Measurements from ENCODE around the gene RPL13A.

The RPL13A gene

GRCh38 chr19:49530708-49531107 lies 43.3 kb downstream of the RPL13A start:
- TF ChIP-seq EZH2phosphoT487 (IDR thresholded peaks at IDR 0.05; ENCODE audit: low read length) (no peak), EZH2 (optimal IDR thresholded peaks at IDR 0.05; ENCODE audit: low read depth, low read length) (no peak), CTCF (IDR thresholded peaks at IDR 0.05; ENCODE audit: low read length) (no peak)

GRCh38 chr19:49533551-49534488 lies 46.4 kb downstream of the RPL13A start:
- Histone ChIP-seq H3K27ac (ENCODE audit: low read length) (no peak overlapping the region), H2AFZ (ENCODE audit: low read length) (peak overlapping the region; percentile 78), H4K20me1 (ENCODE audit: insufficient read depth, low read length) (no peaks in the 10 kb centered on the region), H3K79me2 (ENCODE audit: low read length) (no peaks in the 10 kb centered on the region), H3K9me2 (replicated peaks; ENCODE audit: insufficient read depth, low read length) (no peaks in the 10 kb centered on the region), H3K36me3 (replicated peaks; ENCODE audit: insufficient read depth, low read length) (no peaks in the 10 kb centered on the region), H3K4me1 (ENCODE audit: low read length) (peaks cover 17% of the 10 kb centered on the region), H3K9ac (ENCODE audit: low read length) (no peak overlapping the region), H3K9me3 (replicated peaks; ENCODE audit: insufficient read depth, low read length) (no peaks in the 10 kb centered on the region), H3K4me2 (ENCODE audit: low read depth, low read length) (peak overlapping the region; percentile 85), H3K27me3 (replicated peaks; ENCODE audit: insufficient read depth, low read length) (peaks cover 53% of the 10 kb centered on the region), H3K4me3 (ENCODE audit: low read length) (peak overlapping the region; percentile 73), H3F3A (ENCODE audit: insufficient read depth, low read length) (0 out of 2 replicates have a peak, but pooled peaks cover 12% of the 10 kb centered on the region)
- peak; percentile 73 for DNase-seq
- TF ChIP-seq EZH2 (optimal IDR thresholded peaks at IDR 0.05; ENCODE audit: low read depth, low read length) = no peak
- TF ChIP-seq CTCF (IDR thresholded peaks at IDR 0.05; ENCODE audit: low read length) = peak; percentile 40

More at GRCh38 chr19:49530708-49531107, 43.3 kb downstream of the RPL13A start:
- H3K4me1 ChIP-seq (ENCODE audit: low read length) = peaks cover 21% of the 10 kb centered on the region
- H3K27ac ChIP-seq (ENCODE audit: low read length) = no peak overlapping the region
- H3K79me2 ChIP-seq (ENCODE audit: low read length) = no peaks in the 10 kb centered on the region
- no peaks in the 10 kb centered on the region for H3K9me2 ChIP-seq (replicated peaks; ENCODE audit: insufficient read depth, low read length)
- no peak overlapping the region for H3K4me3 ChIP-seq (ENCODE audit: low read length)
- H3K9me3 ChIP-seq (replicated peaks; ENCODE audit: insufficient read depth, low read length) = no peaks in the 10 kb centered on the region
- no peak overlapping the region for H3K4me2 ChIP-seq (ENCODE audit: low read depth, low read length)
- H3F3A ChIP-seq (ENCODE audit: insufficient read depth, low read length) = 0 out of 2 replicates have a peak, but pooled peaks cover 12% of the 10 kb centered on the region
- H2AFZ ChIP-seq (ENCODE audit: low read length) = no peak overlapping the region
- no peaks in the 10 kb centered on the region for H4K20me1 ChIP-seq (ENCODE audit: insufficient read depth, low read length)
- no peaks in the 10 kb centered on the region for H3K36me3 ChIP-seq (replicated peaks; ENCODE audit: insufficient read depth, low read length)
- no peak overlapping the region for H3K9ac ChIP-seq (ENCODE audit: low read length)
- no peak for DNase-seq
- peaks cover 68% of the 10 kb centered on the region for H3K27me3 ChIP-seq (replicated peaks; ENCODE audit: insufficient read depth, low read length)

- H3K27me3 ChIP-seq (replicated peaks; ENCODE audit: insufficient read depth, low read length) = peaks cover 54% of the 10 kb centered on the region
- no peaks in the 10 kb centered on the region for H3K9me3 ChIP-seq (replicated peaks; ENCODE audit: insufficient read depth, low read length)
- H3K27ac ChIP-seq (ENCODE audit: low read length) = no peak overlapping the region
- no peak for DNase-seq
- H4K20me1 ChIP-seq (ENCODE audit: insufficient read depth, low read length) = no peaks in the 10 kb centered on the region
- TF ChIP-seq EZH2 (optimal IDR thresholded peaks at IDR 0.05; ENCODE audit: low read depth, low read length) (no peak), EZH2phosphoT487 (IDR thresholded peaks at IDR 0.05; ENCODE audit: low read length) (no peak), CTCF (IDR thresholded peaks at IDR 0.05; ENCODE audit: low read length) (no peak)
- 0 out of 2 replicates have a peak, but pooled peaks cover 12% of the 10 kb centered on the region for H3F3A ChIP-seq (ENCODE audit: insufficient read depth, low read length)
- H3K9me2 ChIP-seq (replicated peaks; ENCODE audit: insufficient read depth, low read length) = no peaks in the 10 kb centered on the region
- H3K36me3 ChIP-seq (replicated peaks; ENCODE audit: insufficient read depth, low read length) = no peaks in the 10 kb centered on the region
- H3K4me2 ChIP-seq (ENCODE audit: low read depth, low read length) = peak overlapping the region; percentile 85
- H3K4me3 ChIP-seq (ENCODE audit: low read length) = peak overlapping the region; percentile 73
- H3K9ac ChIP-seq (ENCODE audit: low read length) = no peak overlapping the region
- H3K79me2 ChIP-seq (ENCODE audit: low read length) = no peaks in the 10 kb centered on the region
- peaks cover 17% of the 10 kb centered on the region for H3K4me1 ChIP-seq (ENCODE audit: low read length)
- peak overlapping the region; percentile 78; the same call in 1 of the 2 replicates for H2AFZ ChIP-seq (ENCODE audit: low read length)
These were observed 47.4 kb downstream of the RPL13A start for GRCh38 chr19:49534632-49535385.
